SH-SY5Y (cell line): ENCODE data around the gene PARD3.

Source experiments
- GATA2 ChIP-seq: IDR thresholded peaks from 2 replicates; pipeline ENCODE4 v1.6.1; 2011; ENCODE audit warnings: mild to moderate bottlenecking, low read depth, low read length
- GATA3 ChIP-seq: IDR thresholded peaks from 2 replicates; pipeline ENCODE4 v1.6.1; 2011; ENCODE audit warnings: low read depth, mild to moderate bottlenecking, low read length, moderate library complexity

DNA sequence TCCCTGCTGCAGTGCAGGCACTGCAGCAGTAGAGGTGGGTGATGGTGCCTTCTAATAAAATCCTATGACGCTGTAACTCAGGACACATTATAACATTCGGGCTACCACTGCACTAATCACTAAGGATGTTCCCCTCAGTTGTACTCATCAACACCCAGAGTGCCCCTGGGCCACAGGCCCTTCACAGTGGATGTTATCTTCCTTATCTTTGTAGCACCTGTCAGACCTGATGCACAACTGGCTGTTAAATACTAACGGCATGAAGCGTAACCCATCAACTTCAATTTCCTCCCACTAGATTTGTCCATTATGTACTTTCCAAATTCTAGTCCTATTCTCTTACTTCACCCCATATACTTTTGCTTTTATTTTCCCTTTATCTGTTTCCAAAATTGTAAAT lies 66.3 kb downstream of the PARD3 start:
- peak; percentile 59 for TF ChIP-seq GATA2
- no peak for TF ChIP-seq GATA3
